Right cardiac atrium (tissue), 5 donors: ENCODE measurements around the gene PDE7B. TPM values are rescaled to one million over a fixed set of nuclear protein-coding genes. Genes with fewer than 3 reads are reported as not detected.

Source experiments
- ATAC-seq, 2 donors: fragments of 200-7000 bp; cut with Tn5 transposase; one replicate each; pipeline versions ENCODE4 v1.8.0 to v1.9.1; 2020; ENCODE audit warnings: moderate library complexity in 2 of 2, mild to moderate bottlenecking in 1 of 2
- DNase-seq, 3 donors: peaks; one replicate each; pipeline ENCODE4 v3.0.0-alpha.2; 2020
- H3K27ac ChIP-seq: one replicate; pipeline ENCODE4 v1.5.1; 2013; ENCODE audit warnings: mild to moderate bottlenecking, low read length, control low read depth, moderate library complexity
- H3K27me3 ChIP-seq: one replicate; pipeline ENCODE4 v1.6.1; 2013; ENCODE audit not compliant: control insufficient read depth, insufficient read depth
- H3K4me1 ChIP-seq: one replicate; pipeline ENCODE4 v1.6.1; 2013; ENCODE audit warnings: low read length; ENCODE audit not compliant: control insufficient read depth, insufficient read depth
- H3K4me3 ChIP-seq: one replicate; pipeline ENCODE4 v1.5.1; 2013; ENCODE audit warnings: low read length, control low read depth
- H3K9me3 ChIP-seq: one replicate; pipeline ENCODE4 v1.6.1; 2013; ENCODE audit warnings: low read length; ENCODE audit not compliant: control insufficient read depth
- whole genome bisulfite sequencing: extraction: QIAGEN DNeasy Blood & Tissue Kit; methylation state at CpG from one replicate; pipeline ENCODE4 v1.1.7; 2013; 5-methylcytosine and 5-hydroxymethylcytosine counted together
- intact Hi-C, 4 donors: fragments of 100-400 bp; cut with DNase I; formaldehyde crosslinking; loops; one replicate each; pipeline versions ENCODE4 v1.11.0 to v1.14.0; 2022 to 2023
- polyA plus RNA-seq: library from polyadenylated mRNA; stranded (reverse); fragments of 200-250 nt; gene quantifications from one replicate; pipeline ENCODE4 v1.2.3, GENCODE V29; 2013
- total RNA-seq, 4 donors: library from RNA; stranded (reverse); fragmentation: NEBNext Ultra II Directional; extraction: Animal tissue kit (Norgen Biotek cat#: 25700); gene quantifications; one replicate each; pipeline ENCODE4 v1.2.1, GENCODE V29; 2021
- donor health status: healthy with polysubstance abuse.
- donor health status: DM: no; HTN: yes; CAD: no.
- donor health status: DM: no; HTN: no; CAD: no.
- donor health status: DM: no; HTN: yes; CAD: no; lungs with severe emphysema.
- donor health status: DM: yes; HTN: yes; CAD: no.

PDE7B gene
- total and polyA plus RNA-seq, 5 donors: 2.9 to 11.6 (median 8.3) TPM

GRCh38 chr6:136033416-136033815 is 181.9 kb downstream of the PDE7B start:
- Histone ChIP-seq H3K27ac (no peak overlapping the region), H3K4me3 (no peak overlapping the region), H3K9me3 (no peaks in the 10 kb centered on the region), H3K27me3 (no peaks in the 10 kb centered on the region), H3K4me1 (peaks cover 12% of the 10 kb centered on the region)
- WGBS: 79% methylated on average over 4 of the region's 4 CpGs
- intact Hi-C loops: loop anchor here in 2 of 4 donors (5.0 to 10.0 kb wide), 2 partner anchors 61 to 194 kb away; no protein-coding TSS in a partner anchor
- ATAC-seq: no peak
- no peak for DNase-seq

- Histone ChIP-seq H3K27me3 (no peaks in the 10 kb centered on the region), H3K4me1 (peaks cover 12% of the 10 kb centered on the region), H3K27ac (peak overlapping the region; percentile 67), H3K9me3 (no peaks in the 10 kb centered on the region), H3K4me3 (no peak overlapping the region)
- ATAC-seq: no peak
- 97% methylated on average over 2 of the region's 2 CpGs for WGBS
- intact Hi-C loops: loop anchor here in 2 of 4 donors (5.0 to 10.0 kb wide), 2 partner anchors 60 to 193 kb away; no protein-coding TSS in a partner anchor
- no peak for DNase-seq
These were observed 182.9 kb downstream of the PDE7B start for GRCh38 chr6:136034422-136034821.

- WGBS: 24% methylated on average over 4 of the region's 4 CpGs
- no peaks in the 10 kb centered on the region for H3K27me3 ChIP-seq
- peak in 1 of 3 donors; percentile 27 for DNase-seq
- no peak overlapping the region for H3K27ac ChIP-seq
- intact Hi-C loops: loop anchor here in 1 of 4 donors (10.0 kb wide), 1 partner anchor 59 kb away; no protein-coding TSS in a partner anchor
- H3K9me3 ChIP-seq: no peaks in the 10 kb centered on the region
- ATAC-seq: peak; percentile 48 to 57
- H3K4me3 ChIP-seq: no peak overlapping the region
- peaks cover 16% of the 10 kb centered on the region for H3K4me1 ChIP-seq
These were observed 184.0 kb downstream of the PDE7B start for GRCh38 chr6:136035378-136036070.

GRCh38 chr6:136036071-136036380 is 184.5 kb downstream of the PDE7B start:
- ATAC-seq (no peak), DNase-seq (no peak)
- intact Hi-C loops: loop anchor here in 1 of 4 donors (10.0 kb wide), 1 partner anchor 59 kb away; no protein-coding TSS in a partner anchor
- no peaks in the 10 kb centered on the region for H3K9me3 ChIP-seq
- 55% methylated on average over 2 of the region's 2 CpGs for WGBS
- H3K27ac ChIP-seq: peak overlapping the region; percentile 80
- peaks cover 16% of the 10 kb centered on the region for H3K4me1 ChIP-seq
- H3K27me3 ChIP-seq: no peaks in the 10 kb centered on the region
- H3K4me3 ChIP-seq: no peak overlapping the region

- WGBS: 58% methylated on average over 4 of the region's 4 CpGs
- H3K27me3 ChIP-seq: no peaks in the 10 kb centered on the region
- H3K27ac ChIP-seq: peak overlapping the region; percentile 89
- no peaks in the 10 kb centered on the region for H3K9me3 ChIP-seq
- H3K4me1 ChIP-seq: peaks cover 16% of the 10 kb centered on the region
- DNase-seq: no peak
- ATAC-seq: no peak
- H3K4me3 ChIP-seq: no peak overlapping the region
- intact Hi-C loops: loop anchor here in 1 of 4 donors (10.0 kb wide), 1 partner anchor 58 kb away; no protein-coding TSS in a partner anchor
These were observed 185.1 kb downstream of the PDE7B start for GRCh38 chr6:136036601-136037000.

GRCh38 chr6:136037242-136037875 is 185.9 kb downstream of the PDE7B start:
- H3K9me3 ChIP-seq: no peaks in the 10 kb centered on the region
- intact Hi-C loops: loop anchor here in 1 of 4 donors (10.0 kb wide), 1 partner anchor 57 kb away; no protein-coding TSS in a partner anchor
- WGBS: 43% methylated on average over 8 of the region's 8 CpGs
- H3K4me1 ChIP-seq: peaks cover 16% of the 10 kb centered on the region
- H3K27me3 ChIP-seq: no peaks in the 10 kb centered on the region
- peak overlapping the region; percentile 89 for H3K27ac ChIP-seq
- H3K4me3 ChIP-seq: peak overlapping the region; percentile 49
- DNase-seq (peak in 1 of 3 donors; percentile 61), ATAC-seq (peak; percentile 35 to 57)

GRCh38 chr6:136037876-136038460 is 186.5 kb downstream of the PDE7B start:
- Histone ChIP-seq H3K9me3 (no peaks in the 10 kb centered on the region), H3K27ac (peak overlapping the region; percentile 89), H3K27me3 (no peaks in the 10 kb centered on the region), H3K4me3 (peak overlapping the region; percentile 49), H3K4me1 (peaks cover 16% of the 10 kb centered on the region)
- intact Hi-C loops: loop anchor here in 1 of 4 donors (10.0 kb wide), 1 partner anchor 57 kb away; no protein-coding TSS in a partner anchor
- WGBS: 13% methylated on average over 13 of the region's 13 CpGs
- DNase-seq (peak; percentile 23 to 75 (median 67)), ATAC-seq (peak; percentile 44 to 55)

- intact Hi-C loops: loop anchor here in 1 of 4 donors (10.0 kb wide), 1 partner anchor 56 kb away; no protein-coding TSS in a partner anchor
- Histone ChIP-seq H3K27ac (peak overlapping the region; percentile 89), H3K4me3 (peak overlapping the region; percentile 49), H3K27me3 (no peaks in the 10 kb centered on the region), H3K9me3 (no peaks in the 10 kb centered on the region), H3K4me1 (peaks cover 16% of the 10 kb centered on the region)
- ATAC-seq (peak in 1 of 2 donors; percentile 1), DNase-seq (no peak)
These were observed 187.0 kb downstream of the PDE7B start for GRCh38 chr6:136038531-136038930.

- 49% methylated on average over 4 of the region's 4 CpGs for WGBS
- Histone ChIP-seq H3K27me3 (no peaks in the 10 kb centered on the region), H3K4me1 (peaks cover 16% of the 10 kb centered on the region), H3K9me3 (no peaks in the 10 kb centered on the region), H3K4me3 (peak overlapping the region; percentile 49), H3K27ac (peak overlapping the region; percentile 47)
- intact Hi-C loops: loop anchor here in 1 of 4 donors (10.0 kb wide), 1 partner anchor 56 kb away; no protein-coding TSS in a partner anchor
- DNase-seq (no peak), ATAC-seq (peak in 1 of 2 donors; percentile 30)
These were observed 187.7 kb downstream of the PDE7B start for GRCh38 chr6:136039185-136039584.

- Histone ChIP-seq H3K27me3 (no peaks in the 10 kb centered on the region), H3K4me3 (no peak overlapping the region), H3K9me3 (no peaks in the 10 kb centered on the region), H3K4me1 (peaks cover 8% of the 10 kb centered on the region), H3K27ac (peak overlapping the region; percentile 62)
- 45% methylated on average over 1 of the region's 1 CpG for WGBS
- ATAC-seq: peak in 1 of 2 donors; percentile 31
- no peak for DNase-seq
- intact Hi-C loops: no loop called here
These were observed 199.0 kb downstream of the PDE7B start for GRCh38 chr6:136050475-136050874.
